ENCODE data around the gene FNDC3B.

Gene FNDC3B

GRCh38 chr3:172054115-172054764, 14.9 kb downstream of the FNDC3B start:
- Histone ChIP-seq H3K27ac (peak overlapping the region; percentile 12 to 22), H3K4me3 (no peak overlapping the region)
- no peak for DNase-seq (ENCODE audit: low spot score)
- TF ChIP-seq CTCF (IDR thresholded peaks at IDR 0.05): no peak

GRCh38 chr3:172056416-172056815, 17.0 kb downstream of the FNDC3B start:
- Histone ChIP-seq H3K4me3 (no peak overlapping the region), H3K27ac (peak overlapping the region; percentile 42 to 53)
- no peak for DNase-seq (ENCODE audit: low spot score)
- TF ChIP-seq CTCF (IDR thresholded peaks at IDR 0.05): no peak

- DNase-seq (ENCODE audit: low spot score): no peak
- peak overlapping the region in 1 of 2 donors; percentile 53 for H3K27ac ChIP-seq
- no peak for TF ChIP-seq CTCF (IDR thresholded peaks at IDR 0.05)
- no peak overlapping the region for H3K4me3 ChIP-seq
Observed at GRCh38 chr3:172057059-172057458, 17.7 kb downstream of the FNDC3B start.

GRCh38 chr3:172057624-172058327, 18.4 kb downstream of the FNDC3B start:
- Histone ChIP-seq H3K27ac (no peak overlapping the region), H3K4me3 (no peak overlapping the region)
- TF ChIP-seq CTCF (IDR thresholded peaks at IDR 0.05): no peak
- no peak for DNase-seq (ENCODE audit: low spot score)

GRCh38 chr3:172059532-172059931, 20.2 kb downstream of the FNDC3B start:
- Histone ChIP-seq H3K27ac (no peak overlapping the region), H3K4me3 (no peak overlapping the region)
- TF ChIP-seq CTCF (IDR thresholded peaks at IDR 0.05): no peak
- DNase-seq (ENCODE audit: low spot score): no peak

GRCh38 chr3:172060234-172060633, 20.9 kb downstream of the FNDC3B start:
- Histone ChIP-seq H3K4me3 (no peak overlapping the region), H3K27ac (no peak overlapping the region)
- no peak for TF ChIP-seq CTCF (IDR thresholded peaks at IDR 0.05)
- DNase-seq (ENCODE audit: low spot score): no peak

- no peak for TF ChIP-seq CTCF (IDR thresholded peaks at IDR 0.05)
- H3K27ac ChIP-seq: peak overlapping the region in 1 of 2 donors; percentile 57
- DNase-seq (ENCODE audit: low spot score): no peak
- H3K4me3 ChIP-seq: peak overlapping the region; percentile 54
Observed at GRCh38 chr3:172061724-172062184, 22.4 kb downstream of the FNDC3B start.

Data from coronary artery (tissue), 2 donors.